Muscle layer of colon (tissue), 2 donors: ENCODE data around the gene FGF12.

ENCODE experiments used
- H3K27ac ChIP-seq: one replicate; pipeline ENCODE4 v1.7.0; 2013; ENCODE audit warnings: low read depth, mild to moderate bottlenecking, low read length, moderate library complexity
- H3K27me3 ChIP-seq, 2 donors: one replicate each; pipeline ENCODE4 v1.7.0; 2013; ENCODE audit warnings: low read length in 2 of 2, mild to moderate bottlenecking in 2 of 2; ENCODE audit not compliant: insufficient read depth in 2 of 2, control insufficient read depth in 1 of 2
- H3K36me3 ChIP-seq: one replicate; pipeline ENCODE4 v1.7.0; 2013; ENCODE audit warnings: mild to moderate bottlenecking, low read length; ENCODE audit not compliant: insufficient read depth
- H3K4me1 ChIP-seq: one replicate; pipeline ENCODE4 v1.7.0; 2013; ENCODE audit warnings: mild to moderate bottlenecking, low read length; ENCODE audit not compliant: insufficient read depth
- H3K4me3 ChIP-seq, 2 donors: one replicate each; pipeline ENCODE4 v1.7.0; 2013; ENCODE audit warnings: low read length in 2 of 2, low read depth in 1 of 2, mild to moderate bottlenecking in 1 of 2, moderate library complexity in 1 of 2
- H3K9ac ChIP-seq: one replicate; pipeline ENCODE4 v1.7.0; 2013; ENCODE audit warnings: low read length
- H3K9me3 ChIP-seq: one replicate; pipeline ENCODE4 v1.7.0; 2013; ENCODE audit warnings: mild to moderate bottlenecking, low read length
- donor health status: abdominal sarcoma.
- donor health status: Adenocarcinoma of cecum.

FGF12 gene

DNA sequence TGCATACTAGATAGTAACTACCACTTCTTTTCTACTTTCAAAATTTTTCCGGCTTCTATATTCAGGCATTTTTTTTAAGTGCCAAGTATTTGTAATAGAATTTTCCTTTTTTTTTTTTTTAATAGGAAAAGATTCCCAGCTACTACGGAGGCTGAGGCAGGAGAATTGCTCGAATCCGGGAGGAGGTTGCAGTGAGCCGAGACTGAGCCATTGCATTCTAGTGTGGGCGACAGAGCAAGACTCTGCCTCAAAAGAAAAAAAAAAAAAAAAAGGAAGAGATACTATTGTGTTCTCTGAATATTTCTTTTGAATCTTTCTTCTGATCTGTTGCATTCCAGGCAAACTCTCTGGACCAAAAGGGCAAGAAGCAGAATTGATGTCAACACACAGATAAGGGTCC is 557.3 kb downstream of the FGF12 start:
- Histone ChIP-seq H3K4me1 (no peaks in the 10 kb centered on the region), H3K4me3 (no peak overlapping the region), H3K9ac (no peak overlapping the region), H3K36me3 (no peaks in the 10 kb centered on the region), H3K9me3 (no peaks in the 10 kb centered on the region), H3K27me3 (no peaks in the 10 kb centered on the region), H3K27ac (no peak overlapping the region)

GRCh38 chr3:192169332-192169915 is 557.9 kb downstream of the FGF12 start:
- Histone ChIP-seq H3K36me3 (no peaks in the 10 kb centered on the region), H3K9ac (no peak overlapping the region), H3K4me1 (no peaks in the 10 kb centered on the region), H3K9me3 (no peaks in the 10 kb centered on the region), H3K27me3 (no peaks in the 10 kb centered on the region), H3K27ac (no peak overlapping the region), H3K4me3 (no peak overlapping the region)

DNA sequence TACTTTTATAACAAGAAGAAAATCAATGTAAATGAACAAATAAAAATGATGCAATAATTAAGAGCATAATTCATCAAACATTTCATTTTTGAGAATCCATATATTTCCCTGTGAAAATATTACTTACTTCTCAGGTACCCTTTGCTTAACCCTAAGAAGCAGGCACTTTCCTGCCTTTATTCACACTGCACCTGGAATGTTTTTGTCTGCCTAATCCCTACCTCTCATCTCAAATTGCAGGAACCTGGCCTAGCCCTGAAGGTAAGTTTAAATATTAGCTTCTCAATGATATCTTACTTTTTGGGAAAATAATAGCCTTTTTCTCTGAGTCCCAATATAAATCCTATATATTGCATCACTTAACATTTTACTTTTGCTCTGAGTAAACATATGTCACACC is 559.1 kb downstream of the FGF12 start:
- no peak overlapping the region for H3K4me3 ChIP-seq
- H3K9me3 ChIP-seq: no peaks in the 10 kb centered on the region
- no peaks in the 10 kb centered on the region for H3K4me1 ChIP-seq
- no peaks in the 10 kb centered on the region for H3K27me3 ChIP-seq
- no peak overlapping the region for H3K27ac ChIP-seq
- no peaks in the 10 kb centered on the region for H3K36me3 ChIP-seq
- no peak overlapping the region for H3K9ac ChIP-seq

DNA sequence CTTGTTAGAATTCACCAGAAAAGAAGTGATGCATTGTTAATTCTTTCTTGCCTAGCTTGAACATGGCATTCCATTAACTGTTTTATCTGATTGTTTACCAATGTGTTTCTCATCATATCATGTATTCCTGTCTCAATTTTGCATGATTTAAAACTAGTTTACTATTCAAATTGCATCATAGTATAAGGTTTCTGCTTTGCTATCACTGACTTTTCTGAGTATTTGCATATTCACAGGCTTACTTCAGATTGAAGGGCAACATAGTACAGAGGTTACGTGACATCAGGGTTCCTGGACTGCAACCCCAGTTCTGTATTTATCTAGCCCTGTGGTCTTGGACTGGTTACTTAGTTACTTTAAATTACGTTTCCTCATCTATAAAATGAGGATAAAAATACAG is 561.8 kb downstream of the FGF12 start:
- H3K36me3 ChIP-seq: no peaks in the 10 kb centered on the region
- no peaks in the 10 kb centered on the region for H3K4me1 ChIP-seq
- no peak overlapping the region for H3K9ac ChIP-seq
- H3K4me3 ChIP-seq: no peak overlapping the region
- H3K27me3 ChIP-seq: no peaks in the 10 kb centered on the region
- no peak overlapping the region for H3K27ac ChIP-seq
- H3K9me3 ChIP-seq: no peaks in the 10 kb centered on the region

- Histone ChIP-seq H3K27me3 (no peaks in the 10 kb centered on the region), H3K27ac (no peak overlapping the region), H3K4me1 (no peaks in the 10 kb centered on the region), H3K36me3 (no peaks in the 10 kb centered on the region), H3K9ac (no peak overlapping the region), H3K4me3 (no peak overlapping the region), H3K9me3 (no peaks in the 10 kb centered on the region)
These were observed 565.7 kb downstream of the FGF12 start for GRCh38 chr3:192161661-192162060.

DNA sequence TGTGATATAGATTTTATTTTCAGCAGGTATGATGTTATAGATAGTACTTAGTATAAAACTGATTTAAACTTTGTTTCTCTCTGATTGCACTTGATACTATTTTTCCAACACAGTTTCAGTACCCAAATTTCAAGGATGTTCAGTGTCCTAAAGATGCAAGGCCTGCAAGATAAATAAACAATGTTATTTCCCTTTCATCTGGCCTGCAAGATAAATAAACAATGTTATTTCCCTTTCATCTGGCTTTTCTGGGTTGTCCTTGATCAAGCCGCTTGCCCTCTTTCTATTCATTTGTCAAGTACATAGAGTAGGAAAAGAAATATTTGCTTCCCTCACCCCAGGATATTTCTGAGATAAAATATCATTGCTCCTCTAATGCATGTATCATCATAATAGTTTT is 571.0 kb downstream of the FGF12 start:
- no peaks in the 10 kb centered on the region for H3K4me1 ChIP-seq
- H3K9me3 ChIP-seq: no peaks in the 10 kb centered on the region
- H3K9ac ChIP-seq: no peak overlapping the region
- H3K4me3 ChIP-seq: no peak overlapping the region
- H3K27ac ChIP-seq: no peak overlapping the region
- H3K27me3 ChIP-seq: no peaks in the 10 kb centered on the region
- H3K36me3 ChIP-seq: no peaks in the 10 kb centered on the region

DNA sequence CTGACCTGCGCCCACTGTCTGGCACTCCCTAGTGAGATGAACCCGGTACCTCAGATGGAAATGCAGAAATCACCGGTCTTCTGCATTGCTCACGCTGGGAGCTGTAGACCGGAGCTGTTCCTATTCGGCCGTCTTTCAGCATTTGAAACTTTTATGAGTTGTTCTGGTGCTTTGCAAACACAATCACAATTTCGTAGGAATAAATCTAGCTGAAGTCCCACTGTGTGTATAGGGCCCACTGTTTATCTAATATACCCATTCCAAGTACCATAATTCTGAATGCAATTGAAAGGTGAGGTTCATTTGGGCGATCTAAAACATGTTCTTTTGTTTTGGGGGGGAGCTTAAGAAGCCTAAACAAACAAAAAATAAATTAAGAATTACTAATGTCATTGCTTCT is 572.1 kb downstream of the FGF12 start:
- Histone ChIP-seq H3K9ac (no peak overlapping the region), H3K27me3 (no peaks in the 10 kb centered on the region), H3K4me1 (no peaks in the 10 kb centered on the region), H3K36me3 (no peaks in the 10 kb centered on the region), H3K9me3 (no peaks in the 10 kb centered on the region), H3K4me3 (no peak overlapping the region), H3K27ac (no peak overlapping the region)

DNA sequence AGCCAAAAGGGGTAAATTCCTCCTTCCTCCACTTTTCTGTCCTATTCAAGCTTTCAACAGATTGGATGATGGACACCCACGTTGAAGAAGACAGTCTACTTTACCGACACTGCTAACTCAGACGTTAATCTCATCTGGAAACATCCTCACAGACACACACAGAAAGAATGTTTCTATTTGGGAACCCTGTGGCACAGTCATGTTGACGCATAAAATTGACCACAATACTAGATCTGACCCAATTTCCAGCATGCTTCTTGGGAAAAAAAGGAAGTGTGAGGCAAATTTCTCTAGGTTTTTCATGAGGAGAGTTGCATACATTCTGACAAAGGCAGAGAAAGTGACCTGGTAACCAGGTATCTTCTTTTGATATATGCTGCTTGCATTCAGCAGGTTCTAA is 594.1 kb downstream of the FGF12 start:
- Histone ChIP-seq H3K36me3 (no peaks in the 10 kb centered on the region), H3K9me3 (no peaks in the 10 kb centered on the region), H3K4me1 (no peaks in the 10 kb centered on the region), H3K27ac (no peak overlapping the region), H3K27me3 (no peaks in the 10 kb centered on the region), H3K9ac (no peak overlapping the region), H3K4me3 (no peak overlapping the region)

GRCh38 chr3:192130534-192131132 is 596.7 kb downstream of the FGF12 start:
- Histone ChIP-seq H3K4me1 (no peaks in the 10 kb centered on the region), H3K36me3 (no peaks in the 10 kb centered on the region), H3K9ac (no peak overlapping the region), H3K27me3 (no peaks in the 10 kb centered on the region), H3K9me3 (no peaks in the 10 kb centered on the region), H3K4me3 (no peak overlapping the region), H3K27ac (no peak overlapping the region)

- Histone ChIP-seq H3K27me3 (no peaks in the 10 kb centered on the region), H3K27ac (no peak overlapping the region), H3K9me3 (no peaks in the 10 kb centered on the region), H3K9ac (no peak overlapping the region), H3K4me1 (no peaks in the 10 kb centered on the region), H3K4me3 (no peak overlapping the region), H3K36me3 (no peaks in the 10 kb centered on the region)
These were observed 597.8 kb downstream of the FGF12 start for GRCh38 chr3:192129586-192129985.

- Histone ChIP-seq H3K27ac (no peak overlapping the region), H3K36me3 (no peaks in the 10 kb centered on the region), H3K27me3 (no peaks in the 10 kb centered on the region), H3K9me3 (no peaks in the 10 kb centered on the region), H3K4me1 (no peaks in the 10 kb centered on the region), H3K9ac (no peak overlapping the region), H3K4me3 (no peak overlapping the region)
These were observed 598.4 kb downstream of the FGF12 start for GRCh38 chr3:192128922-192129321.

DNA sequence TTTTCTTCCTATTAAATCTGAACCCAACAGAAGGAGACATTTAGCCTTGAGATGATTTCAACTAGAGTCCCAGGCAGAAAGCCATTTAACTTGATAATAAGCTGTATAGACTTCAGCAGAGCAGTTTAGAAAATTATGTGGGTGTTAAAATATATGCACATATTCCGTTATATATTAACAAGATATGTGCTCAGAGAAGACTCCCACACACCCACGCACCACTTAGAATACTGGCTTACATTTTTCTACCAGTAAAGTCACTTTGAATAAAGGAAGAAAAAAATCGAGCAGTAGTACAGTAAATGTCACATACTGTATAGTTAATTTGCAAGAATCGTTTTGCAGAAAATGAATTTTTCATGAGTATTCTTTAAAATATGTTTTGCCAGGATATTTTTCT is 599.3 kb downstream of the FGF12 start:
- Histone ChIP-seq H3K9me3 (no peaks in the 10 kb centered on the region), H3K36me3 (no peaks in the 10 kb centered on the region), H3K27me3 (no peaks in the 10 kb centered on the region), H3K9ac (no peak overlapping the region), H3K4me3 (no peak overlapping the region), H3K4me1 (no peaks in the 10 kb centered on the region), H3K27ac (no peak overlapping the region)
